Neural progenitor cell (in vitro differentiated cells): ENCODE data around the gene LRRC61. TPM values are rescaled to one million over a fixed set of nuclear protein-coding genes. Genes with fewer than 3 reads are reported as not detected.

Experiments used
- DNase-seq: peaks from one replicate; pipeline ENCODE4 v3.0.0-alpha.2; 2016; ENCODE audit warnings: low spot score
- H2AFZ ChIP-seq: fragments of 200-600 bp; sonication (generic); replicated peaks from 2 replicates; pipeline ENCODE4 v1.6.1; 2016; ENCODE audit warnings: antibody characterized with exemption
- H3F3A ChIP-seq: fragments of 200-600 bp; sonication (generic); 2 replicates; pipeline ENCODE4 v1.6.1; 2016; ENCODE audit warnings: antibody characterized with exemption, low read depth
- H3K27ac ChIP-seq: fragments of 200-600 bp; sonication (generic); 2 replicates; pipeline ENCODE4 v1.5.1; 2016; ENCODE audit warnings: mild to moderate bottlenecking
- H3K27me3 ChIP-seq: fragments of 200-600 bp; sonication (generic); 2 replicates; pipeline ENCODE4 v1.6.1; 2016; ENCODE audit warnings: mild to moderate bottlenecking, moderate library complexity
- H3K36me3 ChIP-seq: fragments of 200-600 bp; sonication (generic); 2 replicates; pipeline ENCODE4 v1.5.1; 2016
- H3K4me1 ChIP-seq: fragments of 200-600 bp; sonication (generic); 2 replicates; pipeline ENCODE4 v1.6.1; 2016; ENCODE audit warnings: mixed run types
- H3K4me2 ChIP-seq: fragments of 200-600 bp; sonication (generic); 2 replicates; pipeline ENCODE4 v1.6.1; 2016
- H3K4me3 ChIP-seq: fragments of 200-600 bp; sonication (generic); 2 replicates; pipeline ENCODE4 v1.5.1; 2016
- H3K79me2 ChIP-seq: fragments of 200-600 bp; sonication (generic); 2 replicates; pipeline ENCODE4 v1.6.1; 2016; ENCODE audit warnings: low read depth
- H3K9ac ChIP-seq: fragments of 200-600 bp; sonication (generic); 2 replicates; pipeline ENCODE4 v1.6.1; 2016
- H3K9me3 ChIP-seq: fragments of 200-600 bp; sonication (generic); 2 replicates; pipeline ENCODE4 v1.5.1; 2016; ENCODE audit warnings: low read depth
- H4K20me1 ChIP-seq: fragments of 200-600 bp; sonication (generic); 2 replicates; pipeline ENCODE4 v1.6.1; 2016; ENCODE audit warnings: low read depth
- H3K27ac Mint-ChIP-seq: 3 replicates; pipeline ENCODE4 v1.8.0; 2021; ENCODE audit warnings: mixed read lengths
- H3K27me3 Mint-ChIP-seq: 2 replicates; pipeline ENCODE4 v1.8.0; 2022; ENCODE audit warnings: low read depth, mild to moderate bottlenecking, inconsistent platforms, moderate library complexity, mixed read lengths; ENCODE audit not compliant: insufficient read depth
- H3K36me3 Mint-ChIP-seq: 3 replicates; pipeline ENCODE4 v1.8.0; 2021; ENCODE audit warnings: mixed read lengths
- H3K4me1 Mint-ChIP-seq: 3 replicates; pipeline ENCODE4 v1.8.0; 2021; ENCODE audit warnings: mixed read lengths
- H3K4me3 Mint-ChIP-seq: 3 replicates; pipeline ENCODE4 v1.8.0; 2021; ENCODE audit warnings: mild to moderate bottlenecking, moderate library complexity, mixed read lengths
- H3K9me3 Mint-ChIP-seq: 3 replicates; pipeline ENCODE4 v1.8.0; 2020; ENCODE audit warnings: mixed read lengths
- EZH2 ChIP-seq: fragments of 200-600 bp; sonication (generic); IDR thresholded peaks from 2 replicates; pipeline ENCODE4 v1.6.1; 2017; ENCODE audit warnings: antibody characterized with exemption, mild to moderate bottlenecking, moderate library complexity
- EZH2phosphoT487 ChIP-seq: fragments of 200-600 bp; sonication (generic); IDR thresholded peaks from 2 replicates; pipeline ENCODE4 v1.6.1; 2017; ENCODE audit warnings: antibody characterized with exemption
- total RNA-seq: library from RNA; depleted of rRNA; stranded (reverse); fragments of >200 nt; gene quantifications from 2 replicates; pipeline ENCODE4 v1.2.3, GENCODE V29; 2015; ENCODE audit warnings: low replicate concordance
- TF ChIP-seq, protein P1 (sequence below): fragments of 200-600 bp; sonication (generic); IDR thresholded peaks from 2 replicates; pipeline ENCODE4 v1.5.1; 2017; ENCODE audit warnings: antibody characterized with exemption, mild to moderate bottlenecking

Gene LRRC61
- total RNA-seq, 1 donor from 2014 or later: 2.0 TPM

DNA sequence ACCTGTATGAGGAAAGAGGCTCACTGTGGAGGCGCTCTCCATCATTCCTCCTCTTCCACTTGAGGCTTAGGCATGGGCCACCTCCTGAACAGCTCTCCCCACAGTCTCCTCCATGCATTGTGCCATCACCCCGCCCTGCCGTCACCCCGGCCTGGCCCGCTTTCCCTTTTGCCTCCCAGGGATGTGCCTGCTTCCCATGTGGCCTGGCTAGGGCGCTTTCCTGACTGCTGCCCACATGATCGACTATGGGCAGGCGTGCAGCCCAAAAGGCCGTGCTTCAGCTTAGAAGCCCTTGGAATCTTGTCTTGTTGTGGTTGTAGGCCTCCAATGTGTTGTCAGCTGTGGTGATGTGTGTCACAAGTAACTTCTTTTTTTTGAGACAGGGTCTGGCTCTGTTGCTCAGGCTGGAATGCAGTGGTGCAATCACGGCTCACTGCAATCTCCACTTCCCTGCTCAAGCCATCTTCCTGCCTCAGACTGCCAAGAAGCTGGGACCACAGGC lies 2.0 kb downstream of the LRRC61 start:
- Histone ChIP-seq H3K4me3 (no peak overlapping the region), H3K9ac (no peak overlapping the region), H2AFZ (no peak overlapping the region), H3K27me3 (no peaks in the 10 kb centered on the region), H4K20me1 (no peaks in the 10 kb centered on the region), H3K4me2 (no peak overlapping the region), H3F3A (peaks cover 5% of the 10 kb centered on the region), H3K9me3 (no peaks in the 10 kb centered on the region), H3K79me2 (peaks cover 7% of the 10 kb centered on the region), H3K36me3 (no peaks in the 10 kb centered on the region), H3K4me1 (peaks cover 14% of the 10 kb centered on the region), H3K27ac (no peak overlapping the region)
- no peak for DNase-seq
- Mint-ChIP-seq H3K4me1 (peaks cover 24% of the 10 kb centered on the region), H3K4me3 (no peak overlapping the region), H3K27ac (no peak overlapping the region), H3K36me3 (no peaks in the 10 kb centered on the region), H3K9me3 (peaks cover 2% of the 10 kb centered on the region), H3K27me3 (peaks cover 6% of the 10 kb centered on the region)
- TF ChIP-seq EZH2 (no peak), EZH2phosphoT487 (no peak)
- TF ChIP-seq, protein P1, sequence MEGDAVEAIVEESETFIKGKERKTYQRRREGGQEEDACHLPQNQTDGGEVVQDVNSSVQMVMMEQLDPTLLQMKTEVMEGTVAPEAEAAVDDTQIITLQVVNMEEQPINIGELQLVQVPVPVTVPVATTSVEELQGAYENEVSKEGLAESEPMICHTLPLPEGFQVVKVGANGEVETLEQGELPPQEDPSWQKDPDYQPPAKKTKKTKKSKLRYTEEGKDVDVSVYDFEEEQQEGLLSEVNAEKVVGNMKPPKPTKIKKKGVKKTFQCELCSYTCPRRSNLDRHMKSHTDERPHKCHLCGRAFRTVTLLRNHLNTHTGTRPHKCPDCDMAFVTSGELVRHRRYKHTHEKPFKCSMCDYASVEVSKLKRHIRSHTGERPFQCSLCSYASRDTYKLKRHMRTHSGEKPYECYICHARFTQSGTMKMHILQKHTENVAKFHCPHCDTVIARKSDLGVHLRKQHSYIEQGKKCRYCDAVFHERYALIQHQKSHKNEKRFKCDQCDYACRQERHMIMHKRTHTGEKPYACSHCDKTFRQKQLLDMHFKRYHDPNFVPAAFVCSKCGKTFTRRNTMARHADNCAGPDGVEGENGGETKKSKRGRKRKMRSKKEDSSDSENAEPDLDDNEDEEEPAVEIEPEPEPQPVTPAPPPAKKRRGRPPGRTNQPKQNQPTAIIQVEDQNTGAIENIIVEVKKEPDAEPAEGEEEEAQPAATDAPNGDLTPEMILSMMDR: no peak

DNA sequence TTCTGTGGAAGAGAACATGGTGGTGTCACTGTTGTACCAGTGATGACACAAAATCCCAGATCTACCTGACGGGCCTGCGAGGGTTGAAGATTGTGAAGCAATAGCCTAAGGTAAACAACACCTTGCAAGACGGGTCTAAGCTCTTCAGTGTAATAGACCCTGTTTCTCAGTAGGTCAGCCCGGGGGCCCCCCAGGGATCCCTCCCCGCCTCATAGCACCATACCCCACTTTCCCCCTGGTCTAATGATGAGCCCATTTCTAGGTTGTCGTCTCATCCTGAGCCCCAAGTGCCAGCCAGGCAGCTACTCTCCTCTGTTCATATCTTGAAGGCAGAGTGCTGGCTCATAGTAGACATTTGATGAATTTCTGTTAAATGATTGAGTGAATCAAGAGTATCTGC lies 2.7 kb downstream of the LRRC61 start:
- peaks cover 23% of the 10 kb centered on the region for H3K4me1 Mint-ChIP-seq
- Histone ChIP-seq H3K9ac (no peak overlapping the region), H3K4me1 (peaks cover 14% of the 10 kb centered on the region), H3K4me2 (no peak overlapping the region), H2AFZ (no peak overlapping the region), H3F3A (peaks cover 5% of the 10 kb centered on the region), H3K36me3 (no peaks in the 10 kb centered on the region), H3K27ac (no peak overlapping the region), H3K27me3 (no peaks in the 10 kb centered on the region), H3K9me3 (no peaks in the 10 kb centered on the region), H3K79me2 (peaks cover 7% of the 10 kb centered on the region), H3K4me3 (no peak overlapping the region), H4K20me1 (no peaks in the 10 kb centered on the region)
- no peak overlapping the region for H3K4me3 Mint-ChIP-seq
- peaks cover 6% of the 10 kb centered on the region for H3K27me3 Mint-ChIP-seq
- no peak for DNase-seq
- H3K27ac Mint-ChIP-seq: no peak overlapping the region
- H3K36me3 Mint-ChIP-seq: no peaks in the 10 kb centered on the region
- H3K9me3 Mint-ChIP-seq: peaks cover 2% of the 10 kb centered on the region
- no peak for TF ChIP-seq EZH2phosphoT487
- TF ChIP-seq, protein P1: no peak
- TF ChIP-seq EZH2: no peak

DNA sequence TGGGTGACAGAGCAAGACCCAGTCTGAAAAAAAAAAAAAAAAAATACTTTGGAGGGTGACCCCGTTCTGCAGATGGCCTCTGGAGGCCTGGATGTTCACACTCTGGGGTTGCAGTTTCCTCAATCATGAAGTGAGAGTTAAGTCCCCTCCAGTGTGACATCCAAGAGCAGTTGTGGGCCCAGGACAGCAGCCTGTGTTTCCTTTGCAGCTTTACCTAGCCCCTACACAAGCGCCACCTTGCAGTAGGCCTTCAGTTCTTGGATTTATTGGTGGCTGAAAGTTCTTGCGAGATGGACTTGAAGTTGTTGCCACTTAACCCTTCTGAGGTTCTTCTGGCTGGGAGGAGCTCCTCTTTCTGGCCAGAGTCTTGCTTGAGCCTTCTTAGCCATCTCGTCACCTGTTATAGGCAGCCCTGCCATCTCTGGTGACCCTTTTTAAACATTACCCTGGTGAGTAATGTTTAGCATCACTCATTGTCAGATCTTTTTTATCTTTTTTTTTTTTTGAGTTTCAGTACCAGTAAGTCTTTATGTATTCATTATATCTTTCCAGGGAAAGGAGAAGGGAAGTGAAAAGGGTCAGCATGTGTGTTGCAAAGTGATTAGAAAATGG lies 3.6 kb downstream of the LRRC61 start:
- no peaks in the 10 kb centered on the region for H3K36me3 Mint-ChIP-seq
- no peak overlapping the region for H3K9ac ChIP-seq

More for the DNA sequence above, 3.6 kb downstream of the LRRC61 start:
- no peak for DNase-seq
- peaks cover 2% of the 10 kb centered on the region for H3K9me3 Mint-ChIP-seq
- H3K4me3 ChIP-seq: no peak overlapping the region
- peaks cover 5% of the 10 kb centered on the region for H3F3A ChIP-seq
- H3K4me2 ChIP-seq: no peak overlapping the region
- H3K9me3 ChIP-seq: no peaks in the 10 kb centered on the region
- TF ChIP-seq EZH2phosphoT487 (no peak), EZH2 (no peak)
- TF ChIP-seq, protein P1: no peak
- no peak overlapping the region for H2AFZ ChIP-seq
- no peaks in the 10 kb centered on the region for H3K27me3 ChIP-seq
- H3K27ac Mint-ChIP-seq: no peak overlapping the region
- H3K4me1 ChIP-seq: peaks cover 14% of the 10 kb centered on the region
- H3K4me1 Mint-ChIP-seq: peaks cover 20% of the 10 kb centered on the region
- no peaks in the 10 kb centered on the region for H3K36me3 ChIP-seq
- peaks cover 6% of the 10 kb centered on the region for H3K27me3 Mint-ChIP-seq
- no peak overlapping the region for H3K27ac ChIP-seq
- peaks cover 7% of the 10 kb centered on the region for H3K79me2 ChIP-seq
- no peaks in the 10 kb centered on the region for H4K20me1 ChIP-seq
- H3K4me3 Mint-ChIP-seq: no peak overlapping the region
